ENCODE data around the gene HDDC3. TPM values are rescaled to one million over a fixed set of nuclear protein-coding genes. Genes with fewer than 3 reads are reported as not detected.

Gene HDDC3
- total and polyA plus RNA-seq, 3 donors from 2014 or later: 12.1 to 18.3 (median 16.7) TPM

Small RNAs within 50 kb of the gene (small RNA-seq; reads per million reads assigned to genes)
- gene RF00019: 0 reads per million in 2 donors

Other genes with a start within 250 kb of the HDDC3 start
- 1 to 10 TPM; 5.9 to 6.7 TPM for gene BLM, start 215.2 kb downstream of the HDDC3 start, total RNA-seq
- 5.8 TPM for gene BLM, start 215.2 kb downstream of the HDDC3 start, polyA plus RNA-seq (ENCODE audit: insufficient read depth, low read depth, low replicate concordance)
- 10 to 100 TPM; 23.1 to 32.1 TPM for gene FURIN, start 64.0 kb downstream of the HDDC3 start, total RNA-seq
- gene FURIN, start 64.0 kb downstream of the HDDC3 start, polyA plus RNA-seq (ENCODE audit: insufficient read depth, low read depth, low replicate concordance): 21.5 TPM
- gene FES, start 48.0 kb downstream of the HDDC3 start, total RNA-seq: 10 to 100 TPM; 18.6 to 23.1 TPM
- 14.4 TPM for gene FES, start 48.0 kb downstream of the HDDC3 start, polyA plus RNA-seq (ENCODE audit: insufficient read depth, low read depth, low replicate concordance)
- gene MAN2A2, start 29.2 kb downstream of the HDDC3 start, total RNA-seq: 100 to 1,000 TPM; 128 to 151 TPM
- gene MAN2A2, start 29.2 kb downstream of the HDDC3 start, polyA plus RNA-seq (ENCODE audit: insufficient read depth, low read depth, low replicate concordance): 101 TPM
- gene UNC45A, start 2.7 kb upstream of the HDDC3 start, total RNA-seq: 10 to 100 TPM; 48.9 to 56.9 TPM
- gene UNC45A, start 2.7 kb upstream of the HDDC3 start, polyA plus RNA-seq (ENCODE audit: insufficient read depth, low read depth, low replicate concordance): 59.6 TPM
- gene RCCD1, start 22.3 kb upstream of the HDDC3 start, total RNA-seq: 10 to 100 TPM; 17.5 TPM
- 21.1 TPM for gene RCCD1, start 22.3 kb upstream of the HDDC3 start, polyA plus RNA-seq (ENCODE audit: insufficient read depth, low read depth, low replicate concordance)
- 100 to 1,000 TPM in 1 of 2 donors, 10 to 100 TPM in 1; 74.3 to 104 TPM for gene PRC1, start 62.0 kb upstream of the HDDC3 start, total RNA-seq
- 111 TPM for gene PRC1, start 62.0 kb upstream of the HDDC3 start, polyA plus RNA-seq (ENCODE audit: insufficient read depth, low read depth, low replicate concordance)
- gene VPS33B, start 90.0 kb upstream of the HDDC3 start, total RNA-seq: 10 to 100 TPM; 12.6 to 20.6 TPM
- 16.9 TPM for gene VPS33B, start 90.0 kb upstream of the HDDC3 start, polyA plus RNA-seq (ENCODE audit: insufficient read depth, low read depth, low replicate concordance)
- 1 to 10 TPM; 1.6 to 1.7 TPM for gene SV2B, start 167.7 kb upstream of the HDDC3 start, total RNA-seq
- gene SV2B, start 167.7 kb upstream of the HDDC3 start, polyA plus RNA-seq (ENCODE audit: insufficient read depth, low read depth, low replicate concordance): 1.7 TPM

Data from testis (tissue), 3 donors.